Spleen (tissue), 7 donors: ENCODE results near the gene SEMA6D.

Experiments used
- CTCF ChIP-seq, 11 experiments: fragments of 200-600 bp in 7 of 11; fragments of 450-650 bp in 4 of 11; sonication (generic) in 4 of 11; IDR thresholded peaks in 8 of 11; conservative IDR thresholded peaks in 3 of 11; 1 replicate in 7 of 11; 2 replicates in 4 of 11; pipeline versions ENCODE4 v1.4.0 to v1.8.0; 2016 to 2021; ENCODE audit warnings: antibody characterized with exemption in 11 of 11, inconsistent platforms in 4 of 11, mild to moderate bottlenecking in 1 of 11
- POLR2A ChIP-seq, 3 donors: fragments of 450-650 bp; IDR thresholded peaks; one replicate each; pipeline ENCODE4 v1.5.1; 2017; ENCODE audit warnings: antibody characterized with exemption in 3 of 3, mild to moderate bottlenecking in 1 of 3
- donor health status: DM: no; HTN: no; CAD: no; lungs with moderate emphysema.
- donor health status: DM: no; HTN: no; CAD: no.
- donor health status: DM: no; HTN: no; CAD: no.

GRCh38 chr15:47696351-47696750 lies 21.0 kb upstream of the SEMA6D start:
- TF ChIP-seq POLR2A (IDR thresholded peaks at IDR 0.05), result no peak
- no peak for TF ChIP-seq CTCF (IDR thresholded peaks at IDR 0.05 in 8 of 11, conservative IDR thresholded peaks at IDR 0.05 in 3 of 11)
